Calu3 (cell line): Measurements from ENCODE around the gene EXD1. TPM values are rescaled to one million over a fixed set of nuclear protein-coding genes. Genes with fewer than 3 reads are reported as not detected.

ENCODE experiments used
- Bru-seq: library from RNA; stranded (reverse); fragments of 400-500 nt; gene quantifications from one replicate; lab custom pipeline; 2021; lab: Mats Ljungman, UMichigan
- BruChase-seq, 2 experiments: library from RNA; stranded (reverse); fragments of 400-500 nt; gene quantifications; one replicate each; lab custom pipeline; 2021; lab: Mats Ljungman, UMichigan
- BruUV-seq: library from RNA; stranded (reverse); fragments of 400-500 nt; replicated peaks from 2 replicates; lab custom pipeline; 2021; lab: Mats Ljungman, UMichigan
- CTCF ChIA-PET: fragments of 300-600 bp; sonication (Branson Sonifier 250); formaldehyde crosslinking; loops from one replicate; lab custom pipeline; 2022; ENCODE audit warnings: antibody characterized with exemption; lab: Charles Lee
- DNase-seq: peaks from one replicate; pipeline ENCODE4 v3.0.0; 2022
- H3K27ac Mint-ChIP-seq: one replicate; pipeline ENCODE4 v1.8.0; 2022; ENCODE audit warnings: mixed read lengths; ENCODE audit not compliant: unreplicated experiment
- H3K27me3 Mint-ChIP-seq: one replicate; pipeline ENCODE4 v1.8.0; 2022; ENCODE audit warnings: mixed read lengths; ENCODE audit not compliant: unreplicated experiment
- H3K36me3 Mint-ChIP-seq: one replicate; pipeline ENCODE4 v1.8.0; 2022; ENCODE audit warnings: mild to moderate bottlenecking, moderate library complexity, mixed read lengths; ENCODE audit not compliant: insufficient read depth, unreplicated experiment
- H3K4me1 Mint-ChIP-seq: one replicate; pipeline ENCODE4 v1.8.0; 2022; ENCODE audit warnings: mild to moderate bottlenecking, low read depth, mixed read lengths; ENCODE audit not compliant: unreplicated experiment
- H3K4me3 Mint-ChIP-seq: one replicate; pipeline ENCODE4 v1.8.0; 2022; ENCODE audit warnings: mild to moderate bottlenecking, low read depth, moderate library complexity, mixed read lengths; ENCODE audit not compliant: unreplicated experiment
- H3K9me3 Mint-ChIP-seq: one replicate; pipeline ENCODE4 v1.8.0; 2022; ENCODE audit warnings: low read depth, mixed read lengths; ENCODE audit not compliant: unreplicated experiment
- CTCF ChIP-seq: fragments of 200-600 bp; IDR thresholded peaks from one replicate; pipeline ENCODE4 v1.8.0; 2022; ENCODE audit warnings: antibody characterized with exemption; ENCODE audit not compliant: unreplicated experiment
- intact Hi-C: fragments of 100-400 bp; cut with micrococcal nuclease; formaldehyde crosslinking; loops from one replicate; pipeline ENCODE4 v1.10.0; 2022; ENCODE audit not compliant: unreplicated experiment
- long read RNA-seq: library from polyadenylated mRNA; stranded (forward); transcript quantifications from one replicate; pipeline ENCODE4 v2.0.0, GENCODE V29; 2022
- total RNA-seq: library from RNA; stranded (reverse); gene quantifications from 2 replicates; pipeline ENCODE4 v1.2.3, GENCODE V29; 2022

Gene EXD1
- total RNA-seq = not detected in 2 replicates
- percentile 2 among the genes with signal in this experiment for Bru-seq, nascent RNA
- BruChase-seq, experiment 1, labeled RNA remaining after a 6-hour chase = percentile 2 among the genes with signal in this experiment
- not detected for BruChase-seq, experiment 2, labeled RNA remaining after a 2-hour chase
- long read RNA-seq = 0 reads

- H3K4me3 Mint-ChIP-seq = peak within 1 kb of the TSS; percentile 70
- BruUV-seq = no TSS peak
- H3K36me3 Mint-ChIP-seq = peaks cover 22% of the 10 kb centered on the region
- peaks cover 10% of the 10 kb centered on the region for H3K4me1 Mint-ChIP-seq
- H3K27ac Mint-ChIP-seq = peak within 1 kb of the TSS; percentile 64
- H3K9me3 Mint-ChIP-seq = no peaks in the 10 kb centered on the region
- peak; percentile 92 for DNase-seq
- CTCF ChIA-PET = interaction anchor here (1.9 kb wide), 1 partner anchor 10 kb away, joined by 5 read pairs; no protein-coding TSS in a partner anchor
- peak; percentile 71 for TF ChIP-seq CTCF
- no peaks in the 10 kb centered on the region for H3K27me3 Mint-ChIP-seq
- intact Hi-C loops = no loop called here
Measured at GRCh38 chr15:41230650-41231421, at the start of gene EXD1, which contains the start of gene CHP1. Gene EXD1 (minus strand): TSS chr15:41230757. CDS start chr15:41226575, 4,182 bp downstream. Gene CHP1 (plus strand): TSS chr15:41231268. CDS start chr15:41231383, 115 bp downstream.

- no peak for TF ChIP-seq CTCF
- Mint-ChIP-seq H3K27ac (no peak overlapping the region), H3K27me3 (no peaks in the 10 kb centered on the region), H3K4me3 (no peak overlapping the region), H3K4me1 (no peaks in the 10 kb centered on the region), H3K36me3 (peaks cover 31% of the 10 kb centered on the region), H3K9me3 (no peaks in the 10 kb centered on the region)
- CTCF ChIA-PET = no interaction called here
- no peak for DNase-seq
- intact Hi-C loops = no loop called here
- no TSS peak for BruUV-seq
Measured at GRCh38 chr15:41279535-41280283, 49.2 kb upstream of the EXD1 start.

DNA sequence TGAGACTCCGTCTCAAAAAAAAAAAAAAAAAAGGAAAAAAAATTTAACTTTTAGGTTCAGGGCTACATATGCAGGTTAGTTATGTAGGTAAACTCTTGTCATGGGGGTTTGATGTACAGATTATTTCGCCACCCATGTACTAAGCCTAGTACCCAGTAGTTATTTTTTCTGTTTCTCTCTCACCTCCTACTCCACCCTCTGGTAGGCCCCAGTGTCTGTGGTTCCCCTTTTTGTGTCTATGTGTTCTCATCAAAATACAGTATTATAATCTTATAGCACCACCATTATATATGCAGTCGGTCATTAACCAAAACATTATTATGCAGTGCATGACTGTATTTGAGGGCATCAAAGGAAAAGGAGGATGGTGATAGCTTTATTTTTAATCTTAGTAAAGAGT lies 47.8 kb upstream of the EXD1 start:
- BruUV-seq = no TSS peak
- H3K36me3 Mint-ChIP-seq = peaks cover 26% of the 10 kb centered on the region
- CTCF ChIA-PET = no interaction called here
- intact Hi-C loops = no loop called here
- DNase-seq = no peak
- no peaks in the 10 kb centered on the region for H3K27me3 Mint-ChIP-seq
- no peaks in the 10 kb centered on the region for H3K4me1 Mint-ChIP-seq
- no peak overlapping the region for H3K27ac Mint-ChIP-seq
- no peaks in the 10 kb centered on the region for H3K9me3 Mint-ChIP-seq
- no peak for TF ChIP-seq CTCF
- H3K4me3 Mint-ChIP-seq = no peak overlapping the region

GRCh38 chr15:41276831-41277230 lies 46.3 kb upstream of the EXD1 start:
- BruUV-seq = no TSS peak
- no peak for TF ChIP-seq CTCF
- Mint-ChIP-seq H3K27me3 (no peaks in the 10 kb centered on the region), H3K4me1 (no peaks in the 10 kb centered on the region), H3K27ac (no peak overlapping the region), H3K4me3 (no peak overlapping the region), H3K36me3 (peaks cover 17% of the 10 kb centered on the region), H3K9me3 (no peaks in the 10 kb centered on the region)
- CTCF ChIA-PET = no interaction called here
- intact Hi-C loops = no loop called here
- DNase-seq = peak; percentile 24
